HepG2 (cell line): Measurements from ENCODE around the gene PWP2. TPM values are rescaled to one million over a fixed set of nuclear protein-coding genes. Genes with fewer than 3 reads are reported as not detected.

Experiments
- ATAC-seq: fragments of 200-7000 bp; cut with Tn5 transposase; 3 replicates; pipeline ENCODE4 v1.9.1; 2020; ENCODE audit warnings: mild to moderate bottlenecking, moderate library complexity
- BruUV-seq: library from RNA; stranded (reverse); fragments of 400-500 nt; replicated peaks from 2 replicates; lab custom pipeline; 2021; lab: Mats Ljungman, UMichigan
- CTCF ChIA-PET: fragments of 300-600 bp; formaldehyde crosslinking; extraction: SDS; loops from one replicate; lab custom pipeline; 2021; ENCODE audit warnings: low total read pairs, inconsistent platforms, low intra/inter-chr PET ratio; lab: Yijun Ruan, JAX
- POLR2A ChIA-PET: fragments of 350-600 bp; sonication (Branson Sonifier 250); formaldehyde crosslinking; loops from one replicate; lab custom pipeline; 2020; ENCODE audit warnings: antibody characterized with exemption, inconsistent platforms; lab: Yijun Ruan, JAX
- DNase-seq: peaks from one replicate; pipeline ENCODE4 v3.0.0-alpha.2; 2015; ENCODE audit warnings: low spot score
- FAIRE-seq: peaks from 3 replicates; lab custom pipeline; 2011; peaks lifted over from hg19 to GRCh38; lab: Jason Lieb, UNC
- H2AFZ ChIP-seq: one replicate; pipeline ENCODE4 v1.6.1; 2011; ENCODE audit warnings: low read length, inconsistent platforms
- H3K27ac ChIP-seq: fragments of 300-600 bp; 3 replicates; pipeline ENCODE4 v1.8.0; 2011; ENCODE audit warnings: mixed run types, mild to moderate bottlenecking, mixed read lengths, low read length, inconsistent platforms; ENCODE audit not compliant: insufficient read depth; ENCODE audit errors: extremely low read length
- H3K27me3 ChIP-seq, 2 experiments: fragments of 200-600 bp in 1 of 2; 2 replicates in 1 of 2; 3 replicates in 1 of 2; pipeline versions ENCODE4 v1.6.0 to v1.8.0; 2011; ENCODE audit warnings: low read length in 2 of 2, mild to moderate bottlenecking in 2 of 2, moderate library complexity in 2 of 2, inconsistent platforms in 1 of 2; ENCODE audit not compliant: insufficient read depth in 2 of 2, control insufficient read depth in 1 of 2
- H3K36me3 ChIP-seq, 2 experiments: fragments of 200-600 bp in 1 of 2; replicated peaks in 1 of 2; 2 replicates in 1 of 2; 3 replicates in 1 of 2; pipeline versions ENCODE4 v1.5.1 to v1.8.0; 2011; ENCODE audit warnings: low read length in 2 of 2, inconsistent platforms in 1 of 2; ENCODE audit not compliant: insufficient read depth in 2 of 2, control insufficient read depth in 1 of 2
- H3K4me1 ChIP-seq: 2 replicates; pipeline ENCODE4 v1.5.1; 2012; ENCODE audit warnings: low read length, inconsistent platforms; ENCODE audit not compliant: insufficient read depth
- H3K4me2 ChIP-seq: 2 replicates; pipeline ENCODE4 v1.6.0; 2011; ENCODE audit warnings: low read depth, low read length, inconsistent platforms
- H3K4me3 ChIP-seq, 3 experiments: fragments of 200-600 bp in 1 of 3; sonication (generic), shearing (Covaris generic) in 1 of 3; replicated peaks in 1 of 3; 2 replicates each; pipeline ENCODE4 v1.5.1; 2011 to 2016; ENCODE audit warnings: low read length in 3 of 3, inconsistent platforms in 2 of 3, low read depth in 2 of 3, mild to moderate bottlenecking in 2 of 3, control low read depth in 1 of 3, mixed read lengths in 1 of 3; ENCODE audit not compliant: insufficient read depth in 1 of 3
- H3K79me2 ChIP-seq: one replicate; pipeline ENCODE4 v1.6.1; 2011; ENCODE audit warnings: low read length, inconsistent platforms; ENCODE audit not compliant: insufficient read depth
- H3K9ac ChIP-seq: 2 replicates; pipeline ENCODE4 v1.6.0; 2011; ENCODE audit warnings: mild to moderate bottlenecking, low read depth, low read length, inconsistent platforms; ENCODE audit not compliant: insufficient read depth
- H3K9me3 ChIP-seq: 2 replicates; pipeline ENCODE4 v1.5.1; 2012; ENCODE audit warnings: mild to moderate bottlenecking, low read length
- H4K20me1 ChIP-seq: 2 replicates; pipeline ENCODE4 v1.6.0; 2011; ENCODE audit warnings: inconsistent platforms, mild to moderate bottlenecking, low read length, moderate library complexity; ENCODE audit not compliant: insufficient read depth
- AHR ChIP-seq: IDR thresholded peaks from 2 replicates; pipeline ENCODE4 v1.6.1; 2018; ENCODE audit warnings: missing genetic modification reagents, missing compliant biosample characterization
- CENPX ChIP-seq: sonication (generic); formaldehyde crosslinking; IDR thresholded peaks from 2 replicates; pipeline ENCODE4 v1.9.0; 2021; ENCODE audit warnings: mild to moderate bottlenecking, missing genetic modification reagents, moderate library complexity
- GPBP1L1 ChIP-seq: sonication (generic); formaldehyde crosslinking; IDR thresholded peaks from 2 replicates; pipeline ENCODE4 v1.5.0; 2020; ENCODE audit warnings: mild to moderate bottlenecking, missing genetic modification reagents
- HDAC2 ChIP-seq: sonication (generic); formaldehyde crosslinking; IDR thresholded peaks from 2 replicates; pipeline ENCODE4 v1.4.0; 2020; ENCODE audit warnings: missing genetic modification reagents
- HMGA1 ChIP-seq: sonication (generic); formaldehyde crosslinking; conservative IDR thresholded peaks from 2 replicates; pipeline ENCODE4 v1.4.0; 2020; ENCODE audit warnings: missing genetic modification reagents
- JUND ChIP-seq: sonication (generic); formaldehyde crosslinking; IDR thresholded peaks from 2 replicates; pipeline ENCODE4 v1.8.0; 2022; ENCODE audit warnings: mild to moderate bottlenecking, missing genetic modification reagents
- NR2F1 ChIP-seq, 2 experiments: fragments of 450-650 bp in 1 of 2; formaldehyde crosslinking in 1 of 2; IDR thresholded peaks; 2 replicates each; pipeline versions ENCODE4 v1.5.0 to v1.6.1; 2016 to 2020; ENCODE audit warnings: mild to moderate bottlenecking in 1 of 2, missing compliant biosample characterization in 1 of 2, missing genetic modification reagents in 1 of 2, moderate library complexity in 1 of 2
- TBX3 ChIP-seq: fragments of 450-650 bp; IDR thresholded peaks from 2 replicates; pipeline ENCODE4 v1.6.1; 2017; ENCODE audit warnings: antibody characterized with exemption, mild to moderate bottlenecking, inconsistent platforms, borderline replicate concordance
- TFDP1 ChIP-seq: IDR thresholded peaks from 2 replicates; pipeline ENCODE4 v1.6.1; 2016; ENCODE audit warnings: missing compliant biosample characterization, missing genetic modification reagents, borderline replicate concordance
- THYN1 ChIP-seq: sonication (generic); formaldehyde crosslinking; IDR thresholded peaks from 2 replicates; pipeline ENCODE4 v1.8.1; 2023; ENCODE audit warnings: low read depth, mild to moderate bottlenecking, moderate library complexity, missing genetic modification reagents, borderline replicate concordance
- ZBTB34 ChIP-seq: sonication (generic); formaldehyde crosslinking; IDR thresholded peaks from 2 replicates; pipeline ENCODE4 v1.8.0; 2022; ENCODE audit warnings: mild to moderate bottlenecking, missing genetic modification reagents
- ZNF709 ChIP-seq: sonication (generic); formaldehyde crosslinking; IDR thresholded peaks from 2 replicates; pipeline ENCODE4 v1.5.0; 2020; ENCODE audit warnings: mild to moderate bottlenecking, missing genetic modification reagents
- ZNF773 ChIP-seq: sonication (generic); formaldehyde crosslinking; IDR thresholded peaks from 2 replicates; pipeline ENCODE4 v1.4.0; 2020; ENCODE audit warnings: missing genetic modification reagents, borderline replicate concordance
- WGBS: methylation state at CpG from one replicate; pipeline ENCODE4 v1.1.6; 2017; ENCODE audit warnings: low lambda C conversion rate; 5-methylcytosine and 5-hydroxymethylcytosine counted together
- in situ Hi-C: cut with HindIII; loops from 2 replicates; pipeline ENCODE4 v1.10.0; 2017; ENCODE audit warnings: low pct_unique_long_range_greater_than_20kb; ENCODE audit not compliant: extremely low pct_ligation_motif_present
- intact Hi-C: fragments of 100-400 bp; cut with micrococcal nuclease; formaldehyde crosslinking; loops from one replicate; pipeline ENCODE4 v1.10.0; 2022; ENCODE audit not compliant: unreplicated experiment
- polyA plus RNA-seq, 8 experiments: library from polyadenylated mRNA; depleted of rRNA in 3 of 8; stranded (reverse) in 7 of 8; unstranded in 1 of 8; fragments of >200 nt; fragmentation: Illumina TruSeq in 4 of 8; extraction: Trizol in 4 of 8; gene quantifications; 2 replicates each; pipeline versions ENCODE4 v1.2.1 to v1.2.3, GENCODE V29; 2011 to 2016; ENCODE audit warnings: low read depth in 4 of 8, missing spikeins in 1 of 8, mixed read lengths in 1 of 8; ENCODE audit not compliant: insufficient read depth in 1 of 8
- total RNA-seq, 5 experiments: library from RNA; depleted of rRNA; stranded (reverse); fragments of >200 nt; fragmentation: Illumina TruSeq; extraction: Trizol; gene quantifications; 2 replicates each; pipeline ENCODE4 v1.2.3, GENCODE V29; 2016; ENCODE audit warnings: low read depth in 1 of 5
- TF ChIP-seq, protein P1 (sequence below): sonication (generic); formaldehyde crosslinking; IDR thresholded peaks from 2 replicates; pipeline ENCODE4 v1.4.0; 2020; ENCODE audit warnings: missing genetic modification reagents, mild to moderate bottlenecking, borderline replicate concordance
- TF ChIP-seq, protein P2 (sequence below): sonication (generic); formaldehyde crosslinking; IDR thresholded peaks from 2 replicates; pipeline ENCODE4 v1.4.0; 2020; ENCODE audit warnings: missing genetic modification reagents, mild to moderate bottlenecking, borderline replicate concordance

The PWP2 gene
- total and polyA plus RNA-seq, 2 of the 13 experiments (the other 11 are each of a cell fraction or from before 2014, with no cell fraction given) = 7.7 to 17.0 TPM

DNA sequence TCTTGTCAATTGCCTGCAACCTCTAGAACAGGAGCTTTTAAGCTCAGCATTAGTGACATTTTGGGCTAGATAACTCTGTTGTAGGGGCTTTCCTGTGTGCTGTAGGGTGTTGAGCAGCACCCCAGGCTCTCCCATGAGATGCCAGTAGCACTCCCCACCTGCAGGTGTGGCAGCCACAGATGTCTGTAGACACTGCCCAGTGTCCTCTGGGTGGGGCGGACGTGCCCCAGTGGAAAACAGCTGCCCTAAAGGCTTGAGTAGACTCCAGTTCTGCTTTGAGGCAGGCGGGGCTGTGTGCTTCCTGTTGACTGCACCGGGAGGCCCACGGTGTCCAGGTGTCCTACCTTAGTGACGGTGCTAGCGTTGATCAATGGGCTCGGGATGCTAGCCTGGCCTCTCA lies 16.9 kb upstream of the PWP2 start:
- no peak for DNase-seq
- Histone ChIP-seq H3K4me3 (no peak overlapping the region), H3K9me3 (no peaks in the 10 kb centered on the region), H4K20me1 (no peaks in the 10 kb centered on the region), H3K9ac (no peak overlapping the region), H3K27ac (no peak overlapping the region), H3K79me2 (no peaks in the 10 kb centered on the region), H3K4me2 (no peak overlapping the region), H3K36me3 (peaks cover 14 to 50% of the 10 kb centered on the region in 2 experiments; a peak in 4 of 5 replicates), H3K4me1 (no peaks in the 10 kb centered on the region), H3K27me3 (no peaks in the 10 kb centered on the region), H2AFZ (no peak overlapping the region)
- ChIA-PET CTCF (no interaction called here), POLR2A (no interaction called here)
- intact Hi-C loops (no loop called here), in situ Hi-C loops (no loop called here)
- WGBS = 100% methylated on average over 6 of the region's 8 CpGs
- no peak for ATAC-seq
- BruUV-seq = no TSS peak
- FAIRE-seq = no peak
- TF ChIP-seq NR2F1 (CRISPR knock-in tag; IDR thresholded peaks at IDR 0.05) = no peak
- TF ChIP-seq GPBP1L1 (CRISPR knock-in tag) = no peak
- no peak for TF ChIP-seq HMGA1 (CRISPR knock-in tag)
- no peak for TF ChIP-seq AHR (CRISPR knock-in tag)
- no peak for TF ChIP-seq JUND (CRISPR knock-in tag)
- TF ChIP-seq, protein P1, sequence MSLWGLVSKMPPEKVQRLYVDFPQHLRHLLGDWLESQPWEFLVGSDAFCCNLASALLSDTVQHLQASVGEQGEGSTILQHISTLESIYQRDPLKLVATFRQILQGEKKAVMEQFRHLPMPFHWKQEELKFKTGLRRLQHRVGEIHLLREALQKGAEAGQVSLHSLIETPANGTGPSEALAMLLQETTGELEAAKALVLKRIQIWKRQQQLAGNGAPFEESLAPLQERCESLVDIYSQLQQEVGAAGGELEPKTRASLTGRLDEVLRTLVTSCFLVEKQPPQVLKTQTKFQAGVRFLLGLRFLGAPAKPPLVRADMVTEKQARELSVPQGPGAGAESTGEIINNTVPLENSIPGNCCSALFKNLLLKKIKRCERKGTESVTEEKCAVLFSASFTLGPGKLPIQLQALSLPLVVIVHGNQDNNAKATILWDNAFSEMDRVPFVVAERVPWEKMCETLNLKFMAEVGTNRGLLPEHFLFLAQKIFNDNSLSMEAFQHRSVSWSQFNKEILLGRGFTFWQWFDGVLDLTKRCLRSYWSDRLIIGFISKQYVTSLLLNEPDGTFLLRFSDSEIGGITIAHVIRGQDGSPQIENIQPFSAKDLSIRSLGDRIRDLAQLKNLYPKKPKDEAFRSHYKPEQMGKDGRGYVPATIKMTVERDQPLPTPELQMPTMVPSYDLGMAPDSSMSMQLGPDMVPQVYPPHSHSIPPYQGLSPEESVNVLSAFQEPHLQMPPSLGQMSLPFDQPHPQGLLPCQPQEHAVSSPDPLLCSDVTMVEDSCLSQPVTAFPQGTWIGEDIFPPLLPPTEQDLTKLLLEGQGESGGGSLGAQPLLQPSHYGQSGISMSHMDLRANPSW (CRISPR knock-in tag) = no peak
- TF ChIP-seq CENPX = no peak
- no peak for TF ChIP-seq TFDP1
- TF ChIP-seq HDAC2 (CRISPR knock-in tag) = no peak
- TF ChIP-seq, protein P2, sequence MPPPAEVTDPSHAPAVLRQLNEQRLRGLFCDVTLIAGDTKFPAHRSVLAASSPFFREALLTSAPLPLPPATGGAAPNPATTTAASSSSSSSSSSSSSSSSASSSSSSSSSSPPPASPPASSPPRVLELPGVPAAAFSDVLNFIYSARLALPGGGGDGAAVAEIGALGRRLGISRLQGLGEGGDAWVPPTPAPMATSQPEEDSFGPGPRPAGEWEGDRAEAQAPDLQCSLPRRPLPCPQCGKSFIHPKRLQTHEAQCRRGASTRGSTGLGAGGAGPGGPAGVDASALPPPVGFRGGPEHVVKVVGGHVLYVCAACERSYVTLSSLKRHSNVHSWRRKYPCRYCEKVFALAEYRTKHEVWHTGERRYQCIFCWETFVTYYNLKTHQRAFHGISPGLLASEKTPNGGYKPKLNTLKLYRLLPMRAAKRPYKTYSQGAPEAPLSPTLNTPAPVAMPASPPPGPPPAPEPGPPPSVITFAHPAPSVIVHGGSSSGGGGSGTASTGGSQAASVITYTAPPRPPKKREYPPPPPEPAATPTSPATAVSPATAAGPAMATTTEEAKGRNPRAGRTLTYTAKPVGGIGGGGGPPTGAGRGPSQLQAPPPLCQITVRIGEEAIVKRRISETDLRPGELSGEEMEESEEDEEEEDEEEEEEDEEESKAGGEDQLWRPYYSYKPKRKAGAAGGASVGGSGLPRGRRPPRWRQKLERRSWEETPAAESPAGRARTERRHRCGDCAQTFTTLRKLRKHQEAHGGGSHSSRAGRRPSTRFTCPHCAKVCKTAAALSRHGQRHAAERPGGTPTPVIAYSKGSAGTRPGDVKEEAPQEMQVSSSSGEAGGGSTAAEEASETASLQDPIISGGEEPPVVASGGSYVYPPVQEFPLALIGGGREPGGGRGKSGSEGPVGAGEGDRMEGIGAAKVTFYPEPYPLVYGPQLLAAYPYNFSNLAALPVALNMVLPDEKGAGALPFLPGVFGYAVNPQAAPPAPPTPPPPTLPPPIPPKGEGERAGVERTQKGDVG (CRISPR knock-in tag) = no peak
- TF ChIP-seq TBX3 = no peak
- TF ChIP-seq ZNF773 = no peak
- no peak for TF ChIP-seq ZNF709
- no peak for TF ChIP-seq ZBTB34 (CRISPR knock-in tag)
- no peak for TF ChIP-seq THYN1
